ENCODE results near the gene TTC39C. TPM values are rescaled to one million over a fixed set of nuclear protein-coding genes. Genes with fewer than 3 reads are reported as not detected.
"Not testable (repeated sequence)": the region's sequence is repeated elsewhere in the genome, so short reads cannot be mapped to it uniquely, and the experiment has no call there.

Gene TTC39C
- total RNA-seq, 2 donors from 2014 or later: 44.0 to 46.2 TPM

- no peak for DNase-seq (ENCODE audit: low spot score in 2 of 2)
- Mint-ChIP-seq H3K36me3 (peaks cover 11 to 20% of the 10 kb centered on the region in 2 donors), H3K9me3 (no peaks in the 10 kb centered on the region), H3K27ac (peak overlapping the region in 1 of 2 donors; percentile 46)
- no peak for ATAC-seq
Observed at GRCh38 chr18:24027156-24027827, 12.7 kb downstream of the TTC39C start.

GRCh38 chr18:24028946-24029345 is 14.4 kb downstream of the TTC39C start:
- peaks cover 10 to 22% of the 10 kb centered on the region in 2 donors for H3K36me3 Mint-ChIP-seq
- H3K9me3 Mint-ChIP-seq; H3K27ac Mint-ChIP-seq; ATAC-seq; DNase-seq (ENCODE audit: low spot score in 2 of 2): not testable (repeated sequence)

GRCh38 chr18:24031318-24031717 is 16.8 kb downstream of the TTC39C start:
- ATAC-seq (no peak), DNase-seq (ENCODE audit: low spot score in 2 of 2) (no peak)
- Mint-ChIP-seq H3K27ac (no peak overlapping the region), H3K9me3 (no peaks in the 10 kb centered on the region), H3K36me3 (peaks cover 6 to 20% of the 10 kb centered on the region in 2 donors)

GRCh38 chr18:24031916-24032315 is 17.4 kb downstream of the TTC39C start:
- H3K9me3 Mint-ChIP-seq: no peaks in the 10 kb centered on the region
- H3K36me3 Mint-ChIP-seq: peaks cover 5 to 15% of the 10 kb centered on the region in 2 donors
- no peak overlapping the region for H3K27ac Mint-ChIP-seq
- peak in 1 of 2 donors; percentile 45 for ATAC-seq
- no peak for DNase-seq (ENCODE audit: low spot score in 2 of 2)

- ATAC-seq (peak in 1 of 2 donors; percentile 52), DNase-seq (ENCODE audit: low spot score in 2 of 2) (no peak)
- Mint-ChIP-seq H3K9me3 (no peaks in the 10 kb centered on the region), H3K27ac (no peak overlapping the region), H3K36me3 (peaks cover 5 to 23% of the 10 kb centered on the region in 2 donors)
Observed at GRCh38 chr18:24033641-24034412, 19.3 kb downstream of the TTC39C start.

- no peaks in the 10 kb centered on the region for H3K9me3 Mint-ChIP-seq
- DNase-seq (ENCODE audit: low spot score in 2 of 2): no peak
- no peak overlapping the region for H3K27ac Mint-ChIP-seq
- H3K36me3 Mint-ChIP-seq: peaks cover 5 to 26% of the 10 kb centered on the region in 2 donors
- no peak for ATAC-seq
Observed at GRCh38 chr18:24035316-24035715, 20.8 kb downstream of the TTC39C start.

- H3K36me3 Mint-ChIP-seq: peaks cover 0 to 18% of the 10 kb centered on the region in 2 donors
- no peaks in the 10 kb centered on the region for H3K9me3 Mint-ChIP-seq
- ATAC-seq (peak in 1 of 2 donors; percentile 16), DNase-seq (ENCODE audit: low spot score in 2 of 2) (no peak)
- H3K27ac Mint-ChIP-seq: peak overlapping the region in 1 of 2 donors; percentile 59
Observed at GRCh38 chr18:24039671-24040070, 25.1 kb downstream of the TTC39C start.

GRCh38 chr18:24041691-24042090 is 27.1 kb downstream of the TTC39C start:
- Mint-ChIP-seq H3K36me3 (peaks cover 0 to 18% of the 10 kb centered on the region in 2 donors), H3K9me3 (no peaks in the 10 kb centered on the region), H3K27ac (no peak overlapping the region)
- DNase-seq (ENCODE audit: low spot score in 2 of 2) (no peak), ATAC-seq (no peak)

GRCh38 chr18:24043403-24043802 is 28.8 kb downstream of the TTC39C start:
- ATAC-seq (no peak), DNase-seq (ENCODE audit: low spot score in 2 of 2) (no peak)
- peaks cover 0 to 7% of the 10 kb centered on the region in 2 donors for H3K36me3 Mint-ChIP-seq
- H3K27ac Mint-ChIP-seq: no peak overlapping the region
- no peaks in the 10 kb centered on the region for H3K9me3 Mint-ChIP-seq

- H3K36me3 Mint-ChIP-seq: peaks cover 8 to 12% of the 10 kb centered on the region in 2 donors
- ATAC-seq (no peak), DNase-seq (ENCODE audit: low spot score in 2 of 2) (no peak)
- H3K9me3 Mint-ChIP-seq: peaks cover 0 to 3% of the 10 kb centered on the region in 2 donors
- no peak overlapping the region for H3K27ac Mint-ChIP-seq
Observed at GRCh38 chr18:24048261-24048660, 33.7 kb downstream of the TTC39C start.

GRCh38 chr18:24049142-24049541 is 34.6 kb downstream of the TTC39C start:
- DNase-seq (ENCODE audit: low spot score in 2 of 2) (no peak), ATAC-seq (no peak)
- Mint-ChIP-seq H3K36me3 (peaks cover 8 to 12% of the 10 kb centered on the region in 2 donors), H3K9me3 (peaks cover 0 to 3% of the 10 kb centered on the region in 2 donors), H3K27ac (peak overlapping the region; percentile 63 to 93)

GRCh38 chr18:24051031-24051947 is 36.7 kb downstream of the TTC39C start:
- peak; percentile 4 to 68 for ATAC-seq
- Mint-ChIP-seq H3K9me3 (peaks cover 0 to 3% of the 10 kb centered on the region in 2 donors), H3K36me3 (peaks cover 8 to 12% of the 10 kb centered on the region in 2 donors), H3K27ac (peak overlapping the region; percentile 77 to 93)
- DNase-seq (ENCODE audit: low spot score in 2 of 2): no peak

- H3K36me3 Mint-ChIP-seq: peaks cover 8 to 12% of the 10 kb centered on the region in 2 donors
- H3K27ac Mint-ChIP-seq: peak overlapping the region; percentile 77 to 93
- peaks cover 0 to 3% of the 10 kb centered on the region in 2 donors for H3K9me3 Mint-ChIP-seq
- no peak for DNase-seq (ENCODE audit: low spot score in 2 of 2)
- no peak for ATAC-seq
Observed at GRCh38 chr18:24052053-24052452, 37.5 kb downstream of the TTC39C start.

GRCh38 chr18:24053211-24053610 is 38.7 kb downstream of the TTC39C start:
- Mint-ChIP-seq H3K9me3 (peaks cover 3 to 5% of the 10 kb centered on the region in 2 donors), H3K36me3 (peaks cover 8 to 20% of the 10 kb centered on the region in 2 donors), H3K27ac (peak overlapping the region; percentile 8 to 93)
- ATAC-seq (peak in 1 of 2 donors; percentile 17), DNase-seq (ENCODE audit: low spot score in 2 of 2) (no peak)

- DNase-seq (ENCODE audit: low spot score in 2 of 2) (no peak), ATAC-seq (peak; percentile 69 to 72)
- peak overlapping the region; percentile 89 to 93 for H3K27ac Mint-ChIP-seq
Observed at GRCh38 chr18:24054130-24054529, 39.6 kb downstream of the TTC39C start.

GRCh38 chr18:24055009-24055804 is 40.7 kb downstream of the TTC39C start:
- Mint-ChIP-seq H3K36me3 (peaks cover 5 to 9% of the 10 kb centered on the region in 2 donors), H3K9me3 (peaks cover 3 to 8% of the 10 kb centered on the region in 2 donors), H3K27ac (peak overlapping the region; percentile 89 to 93)
- no peak for DNase-seq (ENCODE audit: low spot score in 2 of 2)
- peak; percentile 36 to 69 for ATAC-seq

More at GRCh38 chr18:24054130-24054529, 39.6 kb downstream of the TTC39C start:
- peaks cover 3 to 5% of the 10 kb centered on the region in 2 donors for H3K9me3 Mint-ChIP-seq
- H3K36me3 Mint-ChIP-seq: peaks cover 8 to 19% of the 10 kb centered on the region in 2 donors
